GM12878 (cell line): ENCODE results near the gene ARAP1. TPM values are rescaled to one million over a fixed set of nuclear protein-coding genes. Genes with fewer than 3 reads are reported as not detected.

Experiments used
- ATAC-seq: fragments of 200-7000 bp; cut with Tn5 transposase; 3 replicates; pipeline ENCODE4 v1.9.1; 2020; ENCODE audit warnings: mild to moderate bottlenecking, moderate library complexity
- BruUV-seq: library from RNA; stranded (reverse); fragments of 400-500 nt; replicated peaks from 2 replicates; lab custom pipeline; 2021; lab: Mats Ljungman, UMichigan
- CTCF ChIA-PET: fragments of 300-600 bp; sonication (Branson Sonifier 250); formaldehyde crosslinking; extraction: SDS; loops from one replicate; lab custom pipeline; 2021; ENCODE audit warnings: inconsistent platforms; lab: Yijun Ruan, JAX
- POLR2A ChIA-PET: fragments of 350-600 bp; formaldehyde crosslinking; extraction: SDS; loops from one replicate; lab custom pipeline; 2021; ENCODE audit warnings: inconsistent platforms; lab: Charles Lee
- RAD21 ChIA-PET: fragments of 300-600 bp; sonication (Branson Sonifier 250); formaldehyde crosslinking; loops from one replicate; lab custom pipeline; 2023; ENCODE audit warnings: antibody characterized with exemption; ENCODE audit not compliant: unreplicated experiment; lab: Charles Lee
- SMC1A ChIA-PET: fragments of 300-600 bp; sonication (Branson Sonifier 250); formaldehyde crosslinking; loops from one replicate; lab custom pipeline; 2023; ENCODE audit not compliant: unreplicated experiment, uncharacterized antibody; lab: Charles Lee
- DNase-seq: peaks from one replicate; pipeline ENCODE4 v3.0.0-alpha.2; 2011; ENCODE audit warnings: low read depth, low spot score
- FAIRE-seq: peaks from 3 replicates; lab custom pipeline; 2011; peaks lifted over from hg19 to GRCh38; lab: Jason Lieb, UNC
- H2AFZ ChIP-seq: 2 replicates; pipeline ENCODE4 v1.6.0; 2011; ENCODE audit warnings: low read depth, low read length, control low read depth; ENCODE audit not compliant: control insufficient read depth
- H3K27ac ChIP-seq: 2 replicates; pipeline ENCODE4 v1.5.1; 2011; ENCODE audit warnings: control low read depth; ENCODE audit not compliant: control insufficient read depth, insufficient read depth
- H3K27me3 ChIP-seq, 2 experiments: replicated peaks in 1 of 2; 2 replicates each; pipeline versions ENCODE4 v1.6.0 to v1.6.1; 2011; ENCODE audit warnings: low read length in 1 of 2; ENCODE audit not compliant: control insufficient read depth in 2 of 2, insufficient read depth in 2 of 2
- H3K36me3 ChIP-seq, 2 experiments: 2 replicates each; pipeline ENCODE4 v1.5.1; 2011; ENCODE audit warnings: low read length in 1 of 2; ENCODE audit not compliant: control insufficient read depth in 2 of 2, insufficient read depth in 2 of 2
- H3K4me1 ChIP-seq: 2 replicates; pipeline ENCODE4 v1.6.1; 2011; ENCODE audit warnings: mild to moderate bottlenecking, low read length, moderate library complexity, mixed read lengths; ENCODE audit not compliant: control insufficient read depth, insufficient read depth
- H3K4me2 ChIP-seq: 2 replicates; pipeline ENCODE4 v1.6.0; 2011; ENCODE audit warnings: control low read depth; ENCODE audit not compliant: control insufficient read depth, insufficient read depth
- H3K4me3 ChIP-seq: fragments of 200-600 bp; sonication (generic); 2 replicates; pipeline ENCODE4 v1.5.1; 2016
- H3K79me2 ChIP-seq: 2 replicates; pipeline ENCODE4 v1.6.0; 2011; ENCODE audit warnings: low read length; ENCODE audit not compliant: control insufficient read depth, insufficient read depth
- H3K9ac ChIP-seq: 2 replicates; pipeline ENCODE4 v1.8.0; 2011; ENCODE audit warnings: low read length, control low read depth, mixed read lengths; ENCODE audit not compliant: control insufficient read depth, insufficient read depth
- H3K9me3 ChIP-seq: replicated peaks from 3 replicates; pipeline ENCODE4 v1.5.1; 2011; ENCODE audit warnings: mild to moderate bottlenecking, low read length; ENCODE audit not compliant: control insufficient read depth, insufficient read depth
- H4K20me1 ChIP-seq: 2 replicates; pipeline ENCODE4 v1.6.0; 2011; ENCODE audit not compliant: control insufficient read depth, insufficient read depth
- CHD1 ChIP-seq: IDR thresholded peaks from 2 replicates; pipeline ENCODE4 v1.6.1; 2012; ENCODE audit warnings: low read depth, low read length, improper control_type of control experiment
- GATAD2B ChIP-seq: fragments of 450-650 bp; conservative IDR thresholded peaks from 2 replicates; pipeline ENCODE4 v1.6.1; 2017; ENCODE audit warnings: low read depth, mild to moderate bottlenecking, moderate library complexity
- MTA3 ChIP-seq: IDR thresholded peaks from 2 replicates; pipeline ENCODE4 v1.6.1; 2012; ENCODE audit warnings: low read length, inconsistent platforms, borderline replicate concordance
- NFYA ChIP-seq: IDR thresholded peaks from 2 replicates; pipeline ENCODE4 v1.6.1; 2011; ENCODE audit warnings: low read depth, mild to moderate bottlenecking, low read length, improper control_type of control experiment, borderline replicate concordance
- PML ChIP-seq: IDR thresholded peaks from 2 replicates; pipeline ENCODE4 v1.6.1; 2012; ENCODE audit warnings: low read length, inconsistent platforms
- PRDM15 ChIP-seq: fragments of 450-650 bp; formaldehyde crosslinking; IDR thresholded peaks from 2 replicates; pipeline ENCODE4 v1.4.0; 2020; ENCODE audit warnings: mild to moderate bottlenecking, moderate library complexity
- SMC3 ChIP-seq: IDR thresholded peaks from 2 replicates; pipeline ENCODE4 v1.6.1; 2011; ENCODE audit warnings: low read length, improper control_type of control experiment, borderline replicate concordance
- WGBS: methylation state at CpG from one replicate; pipeline ENCODE4 v1.1.6; 2016; ENCODE audit warnings: low lambda C conversion rate; ENCODE audit not compliant: insufficient replicate concordance, insufficient coverage; ENCODE audit errors: missing lambda C conversion rate; 5-methylcytosine and 5-hydroxymethylcytosine counted together
- in situ Hi-C: fragments of 300-500 bp; cut with MboI; formaldehyde crosslinking; loops from 9 replicates; pipeline ENCODE4 v1.14.3; 2018; ENCODE audit warnings: mixed read lengths
- intact Hi-C: fragments of 100-400 bp; cut with micrococcal nuclease; formaldehyde crosslinking; loops from one replicate; pipeline ENCODE4 v1.14.2; 2022; ENCODE audit not compliant: unreplicated experiment
- polyA plus RNA-seq, 11 experiments: library from polyadenylated mRNA; depleted of rRNA in 4 of 11; unstranded in 6 of 11; stranded (reverse) in 5 of 11; fragments of >200 nt; fragmentation: Nextera tagmentation in 4 of 11; fragmentation: Illumina TruSeq in 1 of 11; extraction: Ambion mirVana in 4 of 11; extraction: Trizol in 1 of 11; gene quantifications; 1 replicate in 1 of 11; 2 replicates in 10 of 11; pipeline versions ENCODE4 v1.2.1 to v1.2.3, GENCODE V29; 2011 to 2016; ENCODE audit warnings: inconsistent platforms in 2 of 11, missing spikeins in 2 of 11, low read depth in 1 of 11
- total RNA-seq, 4 experiments: library from RNA; depleted of rRNA in 3 of 4; stranded (reverse); fragments of >200 nt in 3 of 4; fragmentation: Illumina TruSeq in 1 of 4; extraction: Trizol in 1 of 4; gene quantifications; 2 replicates each; pipeline versions ENCODE4 v1.2.1 to v1.2.3, GENCODE V29; 2013 to 2021

ARAP1 gene
- total and polyA plus RNA-seq, 10 of the 15 experiments (the other 5 are each of a cell fraction or from before 2014, with no cell fraction given) = 0.55 to 102 (median 51.0) TPM

- SMC1A ChIA-PET = interaction anchor here (0.8 to 12.0 kb wide), 5 partner anchors 71 to 516 kb away, joined by 3 to 185 read pairs (median 4); partner anchors contain the start of gene STARD10
- Histone ChIP-seq H3K79me2 (peaks cover 85% of the 10 kb centered on the region), H3K36me3 (peaks cover 20 to 38% of the 10 kb centered on the region in 2 experiments), H3K9me3 (no peaks in the 10 kb centered on the region), H3K4me1 (peaks cover 49% of the 10 kb centered on the region), H3K4me2 (peak overlapping the region; percentile 92), H3K27me3 (no peaks in the 10 kb centered on the region), H3K4me3 (peak overlapping the region; percentile 85), H4K20me1 (peaks cover 6% of the 10 kb centered on the region; the same call in 1 of the 2 replicates), H3K9ac (peak overlapping the region; percentile 83), H2AFZ (no peak overlapping the region), H3K27ac (peak overlapping the region; percentile 92)
- ATAC-seq = no peak
- no peak for DNase-seq
- BruUV-seq = no TSS peak
- intact Hi-C loops (no loop called here), in situ Hi-C loops (loop anchor here (10.0 kb wide), 2 partner anchors 74 to 454 kb away; partner anchors contain the start of gene STARD10)
- WGBS = 2% methylated on average over 3 of the region's 3 CpGs
- RAD21 ChIA-PET = interaction anchor here (0.6 to 13.9 kb wide), 2 partner anchors 70 to 86 kb away, joined by 4 to 256 read pairs; partner anchors contain the start of gene STARD10
- no peak for FAIRE-seq
- POLR2A ChIA-PET = interaction anchor here (0.8 to 3.2 kb wide), 4 partner anchors 15 to 72 kb away, joined by 3 to 7 read pairs (median 4); no protein-coding TSS in a partner anchor
- TF ChIP-seq SMC3 (no peak), GATAD2B (no peak)
- CTCF ChIA-PET = interaction anchor here (1.3 to 18.4 kb wide), 3 partner anchors 37 to 92 kb away, joined by 7 to 469 read pairs (median 154); partner anchors contain the start of genes ATG16L2 and STARD10
Measured at GRCh38 chr11:72721276-72721675, 30.9 kb downstream of the ARAP1 start.

GRCh38 chr11:72720784-72721183 is 31.4 kb downstream of the ARAP1 start:
- Histone ChIP-seq H3K4me2 (peak overlapping the region; percentile 92), H4K20me1 (peaks cover 3% of the 10 kb centered on the region; the same call in 1 of the 2 replicates), H3K9ac (peak overlapping the region; percentile 83), H3K36me3 (peaks cover 20 to 34% of the 10 kb centered on the region in 2 experiments), H2AFZ (no peak overlapping the region), H3K27me3 (no peaks in the 10 kb centered on the region), H3K4me3 (peak overlapping the region; percentile 85), H3K9me3 (no peaks in the 10 kb centered on the region), H3K79me2 (peaks cover 83% of the 10 kb centered on the region), H3K27ac (peak overlapping the region; percentile 92), H3K4me1 (peaks cover 49% of the 10 kb centered on the region)
- FAIRE-seq = no peak
- DNase-seq = no peak
- no peak for TF ChIP-seq NFYA
- no peak for TF ChIP-seq PRDM15 (CRISPR knock-in tag)
- TF ChIP-seq CHD1 = no peak
- no peak for TF ChIP-seq MTA3
- no peak for TF ChIP-seq PML
- intact Hi-C loops = no loop called here
- POLR2A ChIA-PET = interaction anchor here (0.8 to 3.2 kb wide), 4 partner anchors 16 to 72 kb away, joined by 3 to 7 read pairs (median 4); no protein-coding TSS in a partner anchor
- no peak for ATAC-seq
- no TSS peak for BruUV-seq
- RAD21 ChIA-PET = interaction anchor here (13.9 kb wide), 1 partner anchor 70 kb away, joined by 256 read pairs; the partner anchor contains the start of gene STARD10
- 76% methylated on average over 4 of the region's 4 CpGs for WGBS
- SMC1A ChIA-PET = interaction anchor here (0.8 to 2.4 kb wide), 4 partner anchors 72 to 516 kb away, joined by 3 to 10 read pairs (median 4); partner anchors contain the start of gene STARD10
- in situ Hi-C loops = loop anchor here (10.0 kb wide), 2 partner anchors 74 to 454 kb away; partner anchors contain the start of gene STARD10
- CTCF ChIA-PET = interaction anchor here (1.3 to 18.4 kb wide), 4 partner anchors 17 to 92 kb away, joined by 3 to 469 read pairs (median 80); partner anchors contain the start of genes ATG16L2 and STARD10
